ENCODE data around the gene PHB1.

DNA sequence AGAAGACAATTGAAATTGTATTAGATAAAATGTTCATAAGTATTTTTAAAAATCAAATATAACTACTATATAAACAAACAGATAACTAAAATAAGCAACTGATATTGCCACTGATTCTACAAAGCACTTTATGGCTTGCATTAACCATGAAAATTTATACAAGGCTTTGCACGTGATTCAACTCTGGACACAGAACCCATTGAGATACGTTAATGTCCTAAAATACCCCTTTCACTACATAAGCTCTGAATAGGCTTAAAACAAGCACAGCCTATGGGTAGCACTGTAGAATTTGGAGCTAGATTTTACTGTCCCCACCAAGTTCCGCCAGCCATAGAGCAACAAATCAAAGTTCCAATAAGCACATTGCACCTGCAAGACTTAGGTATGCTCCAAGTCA, 57.2 kb downstream of the PHB1 start:
- no peak for TF ChIP-seq POLR2A (IDR thresholded peaks at IDR 0.05; ENCODE audit: low read depth, low read length)
- no peak for TF ChIP-seq POLR2AphosphoS5 (IDR thresholded peaks at IDR 0.05; ENCODE audit: low read depth, low read length)
- no peak for TF ChIP-seq TAF1 (IDR thresholded peaks at IDR 0.05; ENCODE audit: borderline replicate concordance, low read depth, low read length)

Measured in GM12892 (cell line).